Measurements from ENCODE around the gene NPC1L1. TPM values are rescaled to one million over a fixed set of nuclear protein-coding genes. Genes with fewer than 3 reads are reported as not detected.

The NPC1L1 gene
- total RNA-seq, 4 donors from 2014 or later: 0.24 to 0.65 (median 0.28) TPM

DNA sequence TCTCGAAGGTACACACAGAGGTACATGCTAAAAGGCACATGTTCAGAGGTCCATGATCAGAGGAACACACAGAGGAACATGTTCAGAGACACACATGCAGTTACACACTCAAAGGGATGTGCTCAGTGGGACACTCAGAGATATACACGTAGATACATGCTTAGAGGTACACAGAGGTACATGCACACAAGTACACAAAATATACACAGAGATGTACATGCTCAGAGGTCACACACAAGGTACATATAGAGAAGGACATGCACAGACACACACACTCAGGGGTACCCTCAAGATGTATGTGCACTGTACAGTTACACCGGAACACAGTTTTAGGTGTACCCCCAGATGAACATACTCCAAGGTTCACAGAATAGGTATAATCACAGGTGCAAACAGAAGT, 18.8 kb downstream of the NPC1L1 start:
- TF ChIP-seq, protein P1, sequence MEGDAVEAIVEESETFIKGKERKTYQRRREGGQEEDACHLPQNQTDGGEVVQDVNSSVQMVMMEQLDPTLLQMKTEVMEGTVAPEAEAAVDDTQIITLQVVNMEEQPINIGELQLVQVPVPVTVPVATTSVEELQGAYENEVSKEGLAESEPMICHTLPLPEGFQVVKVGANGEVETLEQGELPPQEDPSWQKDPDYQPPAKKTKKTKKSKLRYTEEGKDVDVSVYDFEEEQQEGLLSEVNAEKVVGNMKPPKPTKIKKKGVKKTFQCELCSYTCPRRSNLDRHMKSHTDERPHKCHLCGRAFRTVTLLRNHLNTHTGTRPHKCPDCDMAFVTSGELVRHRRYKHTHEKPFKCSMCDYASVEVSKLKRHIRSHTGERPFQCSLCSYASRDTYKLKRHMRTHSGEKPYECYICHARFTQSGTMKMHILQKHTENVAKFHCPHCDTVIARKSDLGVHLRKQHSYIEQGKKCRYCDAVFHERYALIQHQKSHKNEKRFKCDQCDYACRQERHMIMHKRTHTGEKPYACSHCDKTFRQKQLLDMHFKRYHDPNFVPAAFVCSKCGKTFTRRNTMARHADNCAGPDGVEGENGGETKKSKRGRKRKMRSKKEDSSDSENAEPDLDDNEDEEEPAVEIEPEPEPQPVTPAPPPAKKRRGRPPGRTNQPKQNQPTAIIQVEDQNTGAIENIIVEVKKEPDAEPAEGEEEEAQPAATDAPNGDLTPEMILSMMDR (IDR thresholded peaks at IDR 0.05): no peak
- no peak for ATAC-seq (ENCODE audit: low FRiP score)
- no peak for DNase-seq (ENCODE audit: low spot score)

DNA sequence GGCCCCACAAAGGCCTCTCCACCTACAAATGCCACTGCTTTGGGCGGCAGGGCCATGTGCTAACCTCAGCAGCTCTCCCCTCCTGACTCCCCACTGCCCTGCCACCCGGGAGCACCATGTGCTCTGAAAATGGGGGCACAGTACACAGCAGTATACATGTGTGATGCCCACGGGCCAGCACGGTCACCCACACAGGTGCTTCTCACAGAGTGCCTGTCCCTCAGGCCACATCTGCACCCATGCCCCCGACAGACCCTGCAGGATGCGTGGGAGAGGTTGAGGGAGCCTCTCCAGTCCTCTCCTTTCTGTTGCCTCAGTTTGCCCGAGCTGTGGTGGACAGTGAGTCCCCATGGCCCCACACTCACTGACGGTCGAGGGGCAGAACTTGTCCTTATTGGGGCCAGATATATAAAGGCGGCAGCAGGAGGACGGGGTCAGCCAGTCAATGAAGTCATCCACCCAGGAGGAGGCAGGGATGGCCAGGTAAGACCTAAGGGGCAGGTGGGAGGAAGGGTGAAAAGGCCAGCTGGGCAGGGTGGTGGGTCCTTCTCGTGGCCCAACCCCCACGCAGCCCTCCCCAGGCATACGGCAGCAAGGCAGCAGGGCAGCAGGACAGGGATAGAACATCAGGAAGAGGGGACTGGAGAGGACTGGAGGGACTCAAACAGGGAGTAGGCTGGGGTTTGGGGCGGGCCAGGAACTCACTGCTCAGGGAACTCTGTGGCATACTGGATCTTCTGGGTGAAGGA, 19.6 kb downstream of the NPC1L1 start:
- ATAC-seq (ENCODE audit: low FRiP score) (no peak), DNase-seq (ENCODE audit: low spot score) (no peak)
- TF ChIP-seq, protein P1 (IDR thresholded peaks at IDR 0.05): no peak

DNA sequence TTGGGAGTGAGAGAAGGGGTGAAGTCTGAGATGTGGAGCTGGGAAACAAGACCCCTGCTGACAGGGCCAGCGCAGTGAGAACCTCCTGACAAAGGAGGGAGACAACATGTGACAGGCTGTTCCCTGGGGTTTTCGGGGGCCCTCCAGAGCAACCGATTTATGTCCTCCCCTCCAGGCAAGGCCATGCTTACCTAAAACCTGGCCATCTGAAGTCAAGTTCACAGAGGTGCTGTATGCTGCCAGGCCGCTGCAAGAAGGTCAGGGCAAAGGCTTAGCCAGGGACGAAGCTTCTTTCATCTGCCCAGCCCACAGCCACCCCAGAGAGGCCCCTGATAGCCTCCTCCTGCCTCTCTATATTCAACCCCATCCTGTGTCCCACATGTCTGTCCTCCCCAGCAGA, 20.6 kb downstream of the NPC1L1 start:
- TF ChIP-seq, protein P1 (IDR thresholded peaks at IDR 0.05): no peak
- no peak for DNase-seq (ENCODE audit: low spot score)
- no peak for ATAC-seq (ENCODE audit: low FRiP score)

DNA sequence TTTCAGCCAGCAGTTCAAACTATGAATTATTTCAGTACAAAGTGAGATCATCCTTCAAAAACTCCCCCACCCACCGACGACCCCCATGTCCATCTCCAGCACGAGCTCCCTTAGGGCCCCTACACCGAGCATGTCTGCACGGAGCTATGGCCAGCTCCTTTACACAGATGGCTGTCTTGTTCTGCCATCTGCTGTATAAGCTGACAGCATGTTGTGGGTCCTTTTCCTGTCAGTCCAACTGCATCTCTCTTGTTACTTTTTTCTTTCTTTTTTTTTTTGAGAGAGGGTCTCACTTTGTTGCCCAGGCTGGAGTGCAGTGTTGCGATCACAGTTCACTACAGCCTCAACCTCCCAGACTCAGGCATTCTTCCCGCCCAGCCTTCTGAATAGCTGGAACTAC, 21.6 kb downstream of the NPC1L1 start:
- DNase-seq (ENCODE audit: low spot score) (no peak), ATAC-seq (ENCODE audit: low FRiP score) (no peak)
- TF ChIP-seq, protein P1 (IDR thresholded peaks at IDR 0.05): no peak

DNA sequence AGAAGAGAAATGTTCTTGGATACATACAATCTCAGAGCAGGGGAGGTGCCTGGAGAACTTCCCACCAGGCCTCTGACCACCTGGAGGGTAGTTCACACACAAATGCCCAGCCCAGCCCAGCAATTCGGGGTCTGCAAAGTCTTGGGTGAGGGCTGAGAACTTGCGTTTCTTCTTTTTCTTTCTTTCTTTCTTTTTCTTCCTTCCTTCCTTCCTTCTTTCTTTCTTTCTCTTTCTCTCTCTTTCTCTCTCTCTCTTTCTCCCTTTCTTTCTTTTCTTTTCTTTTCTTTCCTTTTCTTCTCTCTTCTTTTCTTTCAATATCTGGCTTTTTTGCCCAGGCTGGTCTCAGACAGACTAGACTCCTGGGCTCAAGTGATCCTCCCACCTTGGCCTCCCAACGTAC, 22.4 kb downstream of the NPC1L1 start:
- ATAC-seq (ENCODE audit: low FRiP score) (no peak), DNase-seq (ENCODE audit: low spot score) (no peak)
- TF ChIP-seq, protein P1 (IDR thresholded peaks at IDR 0.05): no peak

DNA sequence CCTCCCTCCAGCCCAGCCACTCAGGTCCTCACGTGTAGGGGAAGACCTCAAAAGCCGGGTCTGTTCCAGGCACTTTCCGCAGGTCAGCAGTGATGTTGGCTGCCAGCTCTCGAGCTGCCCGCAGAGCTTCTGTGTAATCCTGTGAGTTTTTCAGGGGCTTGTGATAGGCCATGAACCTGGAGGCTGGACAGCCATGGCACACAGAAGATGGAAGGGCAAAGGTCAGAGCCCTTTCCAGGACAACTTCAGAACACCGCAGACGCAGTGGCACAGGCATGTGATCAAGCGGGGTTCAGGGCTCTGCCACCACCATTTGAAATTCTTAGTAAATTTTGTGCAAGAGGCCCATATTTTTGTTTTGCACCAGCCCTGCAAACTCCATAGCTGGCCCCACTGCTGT, 24.0 kb downstream of the NPC1L1 start:
- ATAC-seq (ENCODE audit: low FRiP score) (no peak), DNase-seq (ENCODE audit: low spot score) (no peak)
- TF ChIP-seq, protein P1 (IDR thresholded peaks at IDR 0.05): no peak

DNA sequence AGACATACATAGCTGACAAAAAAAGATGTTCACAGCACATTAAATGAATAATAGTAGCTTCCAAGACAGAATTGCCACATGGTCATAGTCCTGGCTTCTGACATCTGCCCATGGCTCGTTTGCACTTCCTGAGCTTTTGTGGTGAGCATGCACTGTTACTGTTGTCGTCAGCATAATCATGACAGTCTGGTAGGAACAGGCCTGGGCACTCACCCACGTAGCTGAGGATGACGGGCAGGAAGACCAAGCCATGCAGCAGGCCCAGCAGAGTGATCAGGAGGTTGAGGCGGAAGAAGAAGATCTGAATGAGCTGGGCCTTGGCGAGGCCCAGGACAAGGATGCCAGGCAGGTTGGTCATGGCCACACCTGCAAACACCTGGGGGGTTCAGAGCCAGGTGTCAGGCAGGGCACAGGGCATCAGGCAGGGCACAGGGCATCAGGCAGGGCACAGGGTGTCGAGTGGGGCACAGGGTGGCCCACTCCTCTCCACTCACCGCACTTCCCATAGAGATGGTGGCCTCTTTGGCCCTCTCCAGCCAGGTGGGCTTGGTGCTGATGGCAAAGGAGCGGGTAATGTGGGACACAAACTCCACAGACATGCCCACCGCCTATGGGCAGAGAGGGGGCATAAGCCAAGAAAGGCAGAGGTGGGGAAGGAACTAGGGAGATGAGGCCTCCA, 25.4 kb downstream of the NPC1L1 start:
- no peak for DNase-seq (ENCODE audit: low spot score)
- TF ChIP-seq, protein P1 (IDR thresholded peaks at IDR 0.05): no peak
- no peak for ATAC-seq (ENCODE audit: low FRiP score)

Data from omental fat pad (tissue), 4 donors.